Gastroesophageal sphincter (tissue), 3 donors: Measurements from ENCODE around the gene EGFLAM.

Experiments
- EP300 ChIP-seq: sonication (generic); formaldehyde crosslinking; IDR thresholded peaks from one replicate; pipeline ENCODE4 v1.6.1; 2017; ENCODE audit warnings: antibody characterized with exemption, mild to moderate bottlenecking
- POLR2A ChIP-seq, 2 donors: fragments of 450-650 bp; IDR thresholded peaks; one replicate each; pipeline ENCODE4 v1.6.1; 2017; ENCODE audit warnings: antibody characterized with exemption in 2 of 2, mild to moderate bottlenecking in 2 of 2, moderate library complexity in 1 of 2
- TF ChIP-seq, protein P1 (sequence below), 4 experiments: fragments of 200-600 bp in 2 of 4; fragments of 450-650 bp in 2 of 4; sonication (generic) in 1 of 4; IDR thresholded peaks; one replicate each; pipeline ENCODE4 v1.5.1; 2017 to 2019; ENCODE audit warnings: antibody characterized with exemption in 4 of 4, mild to moderate bottlenecking in 2 of 4, moderate library complexity in 2 of 4

DNA sequence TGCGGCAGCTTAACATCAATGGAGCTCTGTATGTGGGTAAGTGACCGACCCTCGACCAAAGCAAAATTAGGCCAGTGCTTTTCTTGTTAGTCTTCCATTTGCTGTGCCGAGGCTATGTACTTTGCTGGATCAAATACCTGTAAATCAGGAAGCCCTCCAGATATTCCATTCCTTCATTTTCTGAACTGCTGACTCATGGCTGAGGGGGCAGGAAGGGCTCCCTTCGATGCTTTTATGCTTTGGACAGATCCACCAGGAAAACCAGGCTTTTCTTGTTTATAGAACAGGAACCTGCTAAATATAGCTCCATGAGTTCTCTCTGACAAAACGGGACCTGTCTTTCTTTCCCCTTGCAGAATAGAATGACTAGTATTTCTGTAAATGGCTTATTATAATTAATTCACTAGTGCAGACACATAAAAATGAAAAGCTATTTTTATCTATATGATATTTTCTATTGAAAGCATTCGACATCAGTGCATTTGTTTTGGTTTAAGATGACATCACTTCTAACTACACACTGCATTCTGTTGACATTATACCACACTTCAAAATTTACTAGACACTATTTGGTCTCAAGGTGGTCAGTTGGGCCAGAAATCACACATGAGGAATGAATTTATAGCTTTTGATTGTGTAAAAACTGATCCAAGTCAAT lies 204.7 kb downstream of the EGFLAM start:
- TF ChIP-seq POLR2A (IDR thresholded peaks at IDR 0.05) (no peak), EP300 (no peak)
- TF ChIP-seq, protein P1, sequence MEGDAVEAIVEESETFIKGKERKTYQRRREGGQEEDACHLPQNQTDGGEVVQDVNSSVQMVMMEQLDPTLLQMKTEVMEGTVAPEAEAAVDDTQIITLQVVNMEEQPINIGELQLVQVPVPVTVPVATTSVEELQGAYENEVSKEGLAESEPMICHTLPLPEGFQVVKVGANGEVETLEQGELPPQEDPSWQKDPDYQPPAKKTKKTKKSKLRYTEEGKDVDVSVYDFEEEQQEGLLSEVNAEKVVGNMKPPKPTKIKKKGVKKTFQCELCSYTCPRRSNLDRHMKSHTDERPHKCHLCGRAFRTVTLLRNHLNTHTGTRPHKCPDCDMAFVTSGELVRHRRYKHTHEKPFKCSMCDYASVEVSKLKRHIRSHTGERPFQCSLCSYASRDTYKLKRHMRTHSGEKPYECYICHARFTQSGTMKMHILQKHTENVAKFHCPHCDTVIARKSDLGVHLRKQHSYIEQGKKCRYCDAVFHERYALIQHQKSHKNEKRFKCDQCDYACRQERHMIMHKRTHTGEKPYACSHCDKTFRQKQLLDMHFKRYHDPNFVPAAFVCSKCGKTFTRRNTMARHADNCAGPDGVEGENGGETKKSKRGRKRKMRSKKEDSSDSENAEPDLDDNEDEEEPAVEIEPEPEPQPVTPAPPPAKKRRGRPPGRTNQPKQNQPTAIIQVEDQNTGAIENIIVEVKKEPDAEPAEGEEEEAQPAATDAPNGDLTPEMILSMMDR (IDR thresholded peaks at IDR 0.05): no peak
